GM12865 (cell line): Measurements from ENCODE around the gene MED12L.

ENCODE experiments used
- DNase-seq: peaks from one replicate; pipeline ENCODE4 v3.0.0; 2010; ENCODE audit warnings: low read depth
- H3K4me3 ChIP-seq: 2 replicates; pipeline ENCODE4 v1.5.1; 2011; ENCODE audit warnings: mild to moderate bottlenecking, low read depth, low read length, control low read depth
- CTCF ChIP-seq: IDR thresholded peaks from 2 replicates; pipeline ENCODE4 v1.5.1; 2011; ENCODE audit warnings: low read length, control low read depth, low read depth, inconsistent platforms; ENCODE audit not compliant: insufficient read depth; ENCODE audit errors: missing control alignments

Gene MED12L

DNA sequence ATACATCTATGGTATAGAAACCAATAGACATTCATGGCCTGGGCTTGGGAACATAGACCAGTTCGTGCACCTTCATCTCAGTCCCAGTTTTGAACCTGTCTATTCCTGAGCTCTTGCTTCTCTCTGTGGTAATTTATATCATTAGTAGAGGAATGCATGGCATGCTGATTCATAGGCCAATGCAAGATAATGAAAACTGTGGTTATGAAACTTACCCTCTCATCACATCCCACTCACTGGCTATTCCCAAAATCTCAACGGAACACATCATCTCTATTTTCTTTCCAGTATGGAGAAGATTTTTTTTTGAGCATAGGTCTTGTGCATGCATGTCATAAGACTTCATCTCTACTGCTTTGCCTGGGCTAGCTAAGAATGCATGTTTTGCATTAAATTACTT, 317.8 kb downstream of the MED12L start:
- no peak for TF ChIP-seq CTCF
- DNase-seq = no peak
- no peak overlapping the region for H3K4me3 ChIP-seq

GRCh38 chr3:151404316-151404715, 318.9 kb downstream of the MED12L start:
- no peak overlapping the region for H3K4me3 ChIP-seq
- no peak for DNase-seq
- no peak for TF ChIP-seq CTCF

DNA sequence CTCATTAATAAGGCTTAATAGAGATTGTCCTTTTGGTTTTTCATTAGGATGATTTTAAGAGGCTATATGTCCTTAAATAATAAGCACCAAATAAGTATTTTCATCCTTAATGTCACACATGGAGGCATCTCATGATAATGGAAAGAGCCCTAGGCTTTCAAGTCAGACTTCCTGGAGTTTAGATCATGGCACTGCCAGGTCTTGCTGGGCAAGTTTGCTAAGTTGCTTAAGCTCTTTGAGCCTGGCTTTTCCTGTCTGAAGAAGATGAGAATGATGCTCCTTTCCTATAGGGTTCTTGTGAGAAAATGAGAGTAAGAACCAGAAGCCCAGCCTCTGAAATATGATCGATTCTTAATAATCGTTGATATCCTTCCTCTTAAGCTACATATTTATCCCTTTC, 322.5 kb downstream of the MED12L start:
- DNase-seq = no peak
- TF ChIP-seq CTCF = no peak
- H3K4me3 ChIP-seq = no peak overlapping the region

GRCh38 chr3:151410891-151411559, 325.6 kb downstream of the MED12L start:
- no peak for DNase-seq
- no peak for TF ChIP-seq CTCF
- no peak overlapping the region for H3K4me3 ChIP-seq

DNA sequence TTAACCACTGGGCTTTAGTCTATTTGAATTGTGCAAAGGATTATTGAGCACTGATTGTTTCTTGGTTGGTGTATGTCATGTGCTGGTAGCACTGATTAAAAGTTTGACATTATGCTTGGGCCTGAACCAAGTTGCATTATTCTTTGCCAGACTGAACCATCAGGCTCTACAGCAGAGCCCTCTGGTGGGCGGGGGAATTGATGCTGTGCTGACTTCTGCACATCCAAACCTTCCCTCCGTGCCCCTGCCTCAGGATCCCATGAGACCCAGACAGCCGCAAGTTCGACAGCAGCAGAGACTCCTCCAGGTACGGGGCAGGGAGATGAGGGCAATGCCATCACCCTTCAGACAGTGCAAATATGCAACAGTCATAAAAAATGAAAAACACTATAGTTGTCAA, 327.5 kb downstream of the MED12L start:
- no peak overlapping the region for H3K4me3 ChIP-seq
- TF ChIP-seq CTCF = no peak
- no peak for DNase-seq

DNA sequence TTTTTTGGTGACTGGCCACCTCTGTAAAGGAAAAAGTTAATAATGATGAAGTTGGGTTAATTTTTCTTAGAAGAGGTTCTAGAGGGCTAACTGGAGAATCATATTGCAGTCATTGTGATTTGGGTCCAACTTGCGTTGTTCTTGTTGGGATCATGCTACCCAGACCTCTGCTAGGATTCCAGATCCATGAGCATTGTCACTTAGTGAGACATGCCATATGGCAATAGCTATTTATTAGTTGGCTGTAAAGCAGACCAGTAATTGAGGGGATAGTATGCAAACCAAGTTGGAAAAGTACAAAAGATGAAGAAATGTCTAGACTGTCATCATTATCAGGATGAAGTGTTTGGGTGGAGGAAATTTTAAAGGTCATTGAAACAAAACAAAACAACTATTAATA, 329.8 kb downstream of the MED12L start:
- H3K4me3 ChIP-seq = no peak overlapping the region
- DNase-seq = no peak
- TF ChIP-seq CTCF = no peak

GRCh38 chr3:151419806-151420205, 334.3 kb downstream of the MED12L start:
- H3K4me3 ChIP-seq = no peak overlapping the region
- no peak for TF ChIP-seq CTCF
- DNase-seq = no peak
